MM.1S (cell line): ENCODE measurements around the gene MTM1.
A peak's percentile ranks its signal among the peaks of the same experiment; 100 is the strongest.

ENCODE experiments used
- DNase-seq: peaks from one replicate; pipeline ENCODE4 v3.0.0-alpha.2; 2015
- H2AFZ ChIP-seq: fragments of 300-600 bp; sonication (generic); 2 replicates; pipeline ENCODE4 v1.6.0; 2016; ENCODE audit warnings: antibody characterized with exemption, low read length
- H3F3A ChIP-seq: fragments of 300-600 bp; sonication (generic); 2 replicates; pipeline ENCODE4 v1.6.1; 2016; ENCODE audit warnings: mild to moderate bottlenecking, antibody characterized with exemption, low read length, moderate library complexity, mixed read lengths; ENCODE audit not compliant: insufficient read depth
- H3K27ac ChIP-seq: fragments of 300-600 bp; sonication (generic); 2 replicates; pipeline ENCODE4 v1.5.1; 2016; ENCODE audit warnings: mild to moderate bottlenecking, low read length
- H3K27me3 ChIP-seq: fragments of 300-600 bp; sonication (generic); replicated peaks from 2 replicates; pipeline ENCODE4 v1.6.0; 2016; ENCODE audit warnings: low read length; ENCODE audit not compliant: insufficient read depth
- H3K36me3 ChIP-seq: fragments of 300-600 bp; sonication (generic); replicated peaks from 2 replicates; pipeline ENCODE4 v1.6.1; 2016; ENCODE audit warnings: mild to moderate bottlenecking, low read length, mixed read lengths; ENCODE audit not compliant: insufficient read depth
- H3K4me1 ChIP-seq: fragments of 300-600 bp; sonication (generic); 2 replicates; pipeline ENCODE4 v1.6.1; 2016; ENCODE audit warnings: low read length, mixed read lengths
- H3K4me2 ChIP-seq: fragments of 300-600 bp; sonication (generic); 2 replicates; pipeline ENCODE4 v1.6.0; 2016; ENCODE audit warnings: low read depth, low read length
- H3K4me3 ChIP-seq: fragments of 300-600 bp; sonication (generic); 2 replicates; pipeline ENCODE4 v1.5.1; 2016; ENCODE audit warnings: low read length, mixed read lengths
- H3K79me2 ChIP-seq: fragments of 300-600 bp; sonication (generic); 2 replicates; pipeline ENCODE4 v1.6.1; 2016; ENCODE audit warnings: mixed run types, low read length, mixed read lengths
- H3K9ac ChIP-seq: fragments of 300-600 bp; sonication (generic); 2 replicates; pipeline ENCODE4 v1.6.1; 2016; ENCODE audit warnings: low read length, mixed read lengths
- H3K9me2 ChIP-seq: fragments of 300-600 bp; sonication (generic); replicated peaks from 2 replicates; pipeline ENCODE4 v1.6.1; 2016; ENCODE audit warnings: mild to moderate bottlenecking, low read length, mixed read lengths; ENCODE audit not compliant: insufficient read depth
- H3K9me3 ChIP-seq: fragments of 300-600 bp; sonication (generic); replicated peaks from 2 replicates; pipeline ENCODE4 v1.6.1; 2016; ENCODE audit warnings: mild to moderate bottlenecking, low read length, mixed read lengths; ENCODE audit not compliant: insufficient read depth
- H4K20me1 ChIP-seq: fragments of 300-600 bp; sonication (generic); 2 replicates; pipeline ENCODE4 v1.6.1; 2016; ENCODE audit warnings: mild to moderate bottlenecking, low read length, moderate library complexity, mixed read lengths; ENCODE audit not compliant: insufficient read depth
- EZH2 ChIP-seq: fragments of 300-600 bp; sonication (generic); optimal IDR thresholded peaks from 2 replicates; pipeline ENCODE3; 2017; ENCODE audit warnings: low read depth, mild to moderate bottlenecking, antibody characterized with exemption, low read length, mixed read lengths
- EZH2phosphoT487 ChIP-seq: fragments of 300-600 bp; sonication (generic); IDR thresholded peaks from 2 replicates; pipeline ENCODE4 v1.6.1; 2018; ENCODE audit warnings: antibody characterized with exemption, low read length
- TF ChIP-seq, protein P1 (sequence below): fragments of 300-600 bp; sonication (generic); IDR thresholded peaks from 2 replicates; pipeline ENCODE4 v1.5.1; 2016; ENCODE audit warnings: antibody characterized with exemption, low read length, mixed read lengths

The MTM1 gene

DNA sequence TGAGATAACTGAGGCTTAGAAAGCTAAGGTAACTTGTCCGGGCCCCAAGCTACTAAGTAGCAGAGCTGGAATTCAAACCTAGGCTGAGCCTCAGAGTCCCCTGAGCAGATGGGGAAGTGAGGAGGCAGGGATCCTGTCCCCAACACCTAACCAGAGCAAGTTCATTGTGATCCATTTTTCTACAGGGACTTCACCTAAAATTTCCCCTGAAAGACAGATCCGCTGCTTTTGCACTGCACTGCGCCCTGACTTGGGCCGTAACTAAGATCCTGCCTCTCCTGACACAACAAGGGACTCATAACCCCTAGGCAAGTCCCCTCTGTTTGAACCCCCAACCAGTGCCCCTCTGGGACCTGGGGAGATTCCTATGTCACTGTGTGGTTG, 25.6 kb upstream of the MTM1 start:
- Histone ChIP-seq H3K27me3 (no peaks in the 10 kb centered on the region), H2AFZ (no peak overlapping the region), H4K20me1 (no peaks in the 10 kb centered on the region), H3K79me2 (no peaks in the 10 kb centered on the region), H3K9ac (no peak overlapping the region), H3K36me3 (no peaks in the 10 kb centered on the region), H3K4me3 (no peak overlapping the region), H3K4me2 (no peak overlapping the region), H3K9me2 (no peaks in the 10 kb centered on the region), H3K27ac (no peak overlapping the region), H3K9me3 (no peaks in the 10 kb centered on the region), H3F3A (no peaks in the 10 kb centered on the region), H3K4me1 (no peaks in the 10 kb centered on the region)
- TF ChIP-seq, protein P1, sequence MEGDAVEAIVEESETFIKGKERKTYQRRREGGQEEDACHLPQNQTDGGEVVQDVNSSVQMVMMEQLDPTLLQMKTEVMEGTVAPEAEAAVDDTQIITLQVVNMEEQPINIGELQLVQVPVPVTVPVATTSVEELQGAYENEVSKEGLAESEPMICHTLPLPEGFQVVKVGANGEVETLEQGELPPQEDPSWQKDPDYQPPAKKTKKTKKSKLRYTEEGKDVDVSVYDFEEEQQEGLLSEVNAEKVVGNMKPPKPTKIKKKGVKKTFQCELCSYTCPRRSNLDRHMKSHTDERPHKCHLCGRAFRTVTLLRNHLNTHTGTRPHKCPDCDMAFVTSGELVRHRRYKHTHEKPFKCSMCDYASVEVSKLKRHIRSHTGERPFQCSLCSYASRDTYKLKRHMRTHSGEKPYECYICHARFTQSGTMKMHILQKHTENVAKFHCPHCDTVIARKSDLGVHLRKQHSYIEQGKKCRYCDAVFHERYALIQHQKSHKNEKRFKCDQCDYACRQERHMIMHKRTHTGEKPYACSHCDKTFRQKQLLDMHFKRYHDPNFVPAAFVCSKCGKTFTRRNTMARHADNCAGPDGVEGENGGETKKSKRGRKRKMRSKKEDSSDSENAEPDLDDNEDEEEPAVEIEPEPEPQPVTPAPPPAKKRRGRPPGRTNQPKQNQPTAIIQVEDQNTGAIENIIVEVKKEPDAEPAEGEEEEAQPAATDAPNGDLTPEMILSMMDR, result no peak
- TF ChIP-seq EZH2 (no peak), EZH2phosphoT487 (no peak)
- DNase-seq, result no peak

- Histone ChIP-seq H3K36me3 (no peaks in the 10 kb centered on the region), H4K20me1 (no peaks in the 10 kb centered on the region), H3K9ac (no peak overlapping the region), H3K79me2 (no peaks in the 10 kb centered on the region), H3K4me1 (no peaks in the 10 kb centered on the region), H3K4me3 (no peak overlapping the region), H3K9me2 (no peaks in the 10 kb centered on the region), H3K27ac (no peak overlapping the region), H3K4me2 (no peak overlapping the region), H2AFZ (no peak overlapping the region), H3K27me3 (no peaks in the 10 kb centered on the region), H3K9me3 (no peaks in the 10 kb centered on the region), H3F3A (no peaks in the 10 kb centered on the region)
- TF ChIP-seq, protein P1, result no peak
- TF ChIP-seq EZH2phosphoT487, result no peak
- no peak for DNase-seq
Measured at GRCh38 chrX:150543230-150544155, 24.9 kb upstream of the MTM1 start.

DNA sequence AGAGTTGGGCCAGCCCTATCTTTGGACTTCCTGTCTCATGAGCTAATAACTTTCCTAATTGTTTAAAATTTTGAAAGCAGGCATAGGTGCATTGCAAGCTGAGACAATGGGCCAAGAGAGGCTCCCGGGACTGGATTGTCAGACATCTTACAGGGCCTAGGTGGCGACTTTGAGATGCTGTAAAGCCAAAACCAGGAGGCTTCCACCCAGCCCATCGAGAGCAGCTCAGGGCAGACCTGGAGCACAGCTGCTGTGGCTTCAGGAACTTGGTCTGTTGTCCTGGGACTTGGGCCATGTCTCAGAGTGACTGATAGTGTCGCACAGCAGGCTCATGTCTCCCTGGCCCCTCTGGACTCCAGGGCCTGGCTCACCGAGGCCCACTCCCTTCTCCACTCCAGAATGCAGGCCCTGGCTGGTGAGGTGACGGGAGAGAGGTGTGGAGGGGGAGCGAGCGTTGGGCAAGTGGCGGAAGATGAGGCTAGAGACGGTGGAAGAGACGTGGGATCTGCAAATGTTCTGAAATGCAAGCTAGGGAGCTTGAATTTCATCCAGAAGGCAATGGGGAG, 24.1 kb upstream of the MTM1 start:
- Histone ChIP-seq H3K27ac (no peak overlapping the region), H3K79me2 (no peaks in the 10 kb centered on the region), H3K9me2 (no peaks in the 10 kb centered on the region), H3K9me3 (no peaks in the 10 kb centered on the region), H3K27me3 (no peaks in the 10 kb centered on the region), H4K20me1 (no peaks in the 10 kb centered on the region), H2AFZ (no peak overlapping the region), H3K4me1 (no peaks in the 10 kb centered on the region), H3K36me3 (no peaks in the 10 kb centered on the region), H3K4me2 (no peak overlapping the region), H3F3A (no peaks in the 10 kb centered on the region), H3K4me3 (no peak overlapping the region), H3K9ac (no peak overlapping the region)
- TF ChIP-seq, protein P1, result 0 out of 2 replicates have a peak, but pooled peaks have one; percentile 17
- TF ChIP-seq EZH2 (no peak), EZH2phosphoT487 (no peak)
- DNase-seq, result peak; percentile 27
